ENCODE results near the gene CRACDL. TPM values are rescaled to one million over a fixed set of nuclear protein-coding genes. Genes with fewer than 3 reads are reported as not detected.

The CRACDL gene
- total RNA-seq, 1 experiment from 2014 or later, result 1.3 TPM

DNA sequence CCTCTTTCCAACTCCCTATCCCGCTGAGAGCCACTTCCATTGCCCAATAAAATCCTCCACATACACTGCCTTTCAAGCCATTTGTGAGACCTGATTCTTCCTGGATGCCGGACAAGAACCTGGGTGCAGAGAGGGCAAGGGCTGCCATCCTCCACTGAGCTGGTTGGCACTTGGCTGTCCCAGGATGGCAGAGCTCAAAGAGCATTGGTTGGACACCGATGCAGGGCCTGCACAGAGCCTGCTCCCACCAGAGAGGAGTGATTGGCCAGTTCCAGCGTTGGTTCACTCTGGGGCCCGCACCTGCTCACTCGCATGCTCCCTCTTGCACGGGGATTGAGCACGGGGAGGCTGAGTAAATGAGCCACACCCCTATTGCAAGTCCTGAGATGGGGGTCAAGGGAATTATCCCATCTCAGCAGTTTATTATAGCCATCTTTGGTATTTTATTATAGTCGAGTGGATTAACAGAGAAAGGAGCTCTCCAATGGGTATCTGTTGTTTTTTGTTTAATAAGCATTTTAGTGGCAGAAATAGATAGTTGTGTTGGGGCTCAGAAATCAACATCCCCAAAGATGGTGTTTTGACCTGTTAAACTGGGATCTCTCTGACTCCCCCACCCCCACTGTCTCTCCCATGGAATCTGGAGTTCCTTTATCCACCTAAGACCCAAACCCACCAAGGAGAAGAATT lies 185.3 kb downstream of the CRACDL start:
- DNase-seq (ENCODE audit: low read depth), result no peak

DNA sequence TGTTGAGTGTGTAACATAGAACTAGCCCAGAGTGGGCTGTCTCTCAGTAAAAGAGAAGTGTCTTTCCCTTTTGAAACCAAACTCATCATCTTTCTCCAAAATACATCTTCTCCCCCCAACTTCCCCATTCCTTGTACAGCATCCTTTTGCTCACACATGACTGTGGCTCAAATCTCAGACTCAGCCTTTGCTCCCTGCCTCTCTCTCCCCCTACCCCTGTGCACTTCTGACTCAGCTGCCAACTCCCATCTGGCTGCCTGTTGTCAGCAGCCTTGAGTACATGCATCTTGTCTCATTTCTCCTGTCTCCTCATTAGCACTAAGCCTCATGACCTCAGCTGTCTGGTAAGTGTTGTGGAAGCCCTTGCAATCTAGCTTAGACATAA lies 187.0 kb downstream of the CRACDL start:
- DNase-seq (ENCODE audit: low read depth), result no peak

DNA sequence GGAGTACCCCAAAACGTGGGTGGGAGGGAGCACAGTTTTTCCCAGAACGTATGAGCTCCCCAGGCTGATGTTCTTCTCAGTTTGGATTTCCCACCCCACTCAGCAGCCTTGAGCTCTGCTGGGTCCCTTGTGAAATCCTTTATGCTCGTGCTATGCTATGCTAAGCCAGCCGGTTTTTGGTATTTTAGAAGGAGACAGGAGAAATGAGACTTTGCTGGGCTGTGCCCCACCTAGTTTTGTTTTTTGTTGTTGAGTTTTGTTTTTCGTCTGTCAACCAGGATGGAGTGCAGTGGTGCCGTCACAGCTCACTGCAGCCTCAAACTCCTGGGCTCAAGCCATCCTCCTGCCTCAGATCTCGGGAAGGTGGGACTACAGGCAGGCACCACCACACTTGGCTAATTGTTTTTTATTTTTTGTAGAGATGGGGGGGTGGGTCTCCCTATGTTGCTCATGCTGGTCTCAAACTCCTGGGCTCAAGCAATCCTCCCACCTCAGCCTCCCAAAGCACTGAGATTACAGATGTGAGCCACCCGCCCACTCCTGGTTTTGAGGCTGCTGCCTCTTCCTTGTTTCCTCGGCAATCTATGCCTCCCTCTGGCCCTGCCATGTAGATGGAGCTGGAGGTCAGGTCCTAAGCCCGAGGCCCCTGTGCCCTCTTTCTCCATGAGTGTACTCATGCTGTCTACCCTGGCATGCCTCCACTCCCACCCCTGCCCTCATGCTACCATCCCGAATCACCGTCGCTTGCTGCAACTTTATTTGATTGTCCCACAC lies 187.5 kb downstream of the CRACDL start:
- DNase-seq (ENCODE audit: low read depth), result no peak

DNA sequence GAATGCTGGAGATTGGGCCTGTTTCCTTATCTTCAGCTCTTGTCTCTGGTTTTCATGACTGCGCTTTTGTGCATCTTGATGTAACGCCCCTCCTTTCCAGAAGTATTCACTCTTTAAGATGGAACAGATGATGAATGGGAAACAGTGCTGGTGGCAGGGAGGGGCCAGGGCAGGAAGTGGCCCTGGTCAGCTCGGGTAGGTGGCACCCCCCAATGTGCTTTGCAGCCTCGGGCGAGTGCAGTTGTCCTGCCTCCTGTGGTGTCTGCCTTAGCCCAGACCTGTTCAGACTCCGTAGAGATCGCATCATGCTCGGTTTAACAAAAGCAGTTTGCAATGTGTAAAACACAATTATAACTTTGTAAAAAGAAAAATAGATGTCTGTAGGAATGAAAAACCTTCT lies 188.1 kb downstream of the CRACDL start:
- DNase-seq (ENCODE audit: low read depth), result no peak

DNA sequence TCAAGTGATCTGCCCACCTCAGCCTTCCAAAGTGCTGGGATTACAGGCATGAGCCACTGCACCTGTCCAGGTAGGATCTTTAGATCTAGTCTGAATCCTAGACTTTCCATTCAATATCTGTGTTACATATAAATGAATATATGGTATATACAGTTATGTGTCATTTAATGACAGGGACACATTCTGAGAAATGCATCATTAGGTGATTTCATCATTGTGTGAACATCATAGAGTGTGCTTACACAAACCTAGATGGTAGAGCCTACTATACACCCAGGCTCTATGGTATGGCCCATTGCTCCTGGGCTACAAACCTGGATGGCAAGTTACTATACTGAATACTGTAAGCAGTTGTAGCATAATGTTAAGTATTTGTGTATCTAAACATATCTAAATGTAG lies 189.6 kb downstream of the CRACDL start:
- no peak for DNase-seq (ENCODE audit: low read depth)

DNA sequence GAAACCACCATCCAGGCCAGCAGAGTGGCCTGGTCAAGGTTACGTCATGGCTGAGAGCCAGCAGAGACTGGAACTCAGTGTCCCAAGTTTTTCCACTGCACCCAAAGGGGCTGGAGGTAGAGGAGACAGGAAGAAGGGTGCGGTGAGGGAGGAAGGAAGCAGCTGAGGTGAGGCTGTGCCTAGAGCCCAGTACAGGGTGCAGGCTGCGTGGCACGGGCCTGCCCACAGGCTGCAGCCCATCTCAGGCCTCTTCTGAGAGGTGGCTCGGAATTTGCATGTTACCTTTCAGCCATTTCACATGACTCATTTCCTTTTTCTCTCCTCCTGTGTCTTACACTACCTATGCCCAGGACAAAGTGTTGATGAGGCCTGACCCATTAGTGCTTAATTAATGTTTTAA lies 191.4 kb downstream of the CRACDL start:
- DNase-seq (ENCODE audit: low read depth), result no peak

Other genes starting within 250 kb of the CRACDL start
- gene MGAT4A, start 205.1 kb downstream of the CRACDL start, total RNA-seq (2014; rRNA removed; shearing (Covaris generic)), result 3.9 and 7.7 TPM in 2 replicates
- gene C2orf15, start 205.5 kb upstream of the CRACDL start, total RNA-seq (2014; rRNA removed; shearing (Covaris generic)), result 0.11 TPM in 1 of 2 replicates, not detected in the other
- 8.2 TPM in 2 replicates for gene TSGA10, start 218.7 kb upstream of the CRACDL start, total RNA-seq (2014; rRNA removed; shearing (Covaris generic))
- gene LIPT1, start 218.7 kb upstream of the CRACDL start, total RNA-seq (2014; rRNA removed; shearing (Covaris generic)), result 7.7 and 13.6 TPM in 2 replicates
- 31.6 and 37.2 TPM in 2 replicates for gene MITD1, start 244.8 kb upstream of the CRACDL start, total RNA-seq (2014; rRNA removed; shearing (Covaris generic))
- 39.6 and 52.6 TPM in 2 replicates for gene MRPL30, start 245.0 kb upstream of the CRACDL start, total RNA-seq (2014; rRNA removed; shearing (Covaris generic))

Measured in Daoy (cell line).